D341Med (cell line): ENCODE results near the gene MAP3K14.
"Not testable (repeated sequence)": the region's sequence is repeated elsewhere in the genome, so short reads cannot be mapped to it uniquely, and the experiment has no call there.

Experiments used
- DNase-seq: peaks from one replicate; pipeline ENCODE4 v3.0.0; 2012; ENCODE audit warnings: low spot score

MAP3K14 gene

GRCh38 chr17:45315648-45316433 lies 979 bp downstream of the MAP3K14 start:
- no peak for DNase-seq

- no peak for DNase-seq
Measured at GRCh38 chr17:45314741-45315647, 1.8 kb downstream of the MAP3K14 start.

GRCh38 chr17:45313996-45314740 lies 2.7 kb downstream of the MAP3K14 start:
- no peak for DNase-seq

GRCh38 chr17:45313421-45313771 lies 3.4 kb downstream of the MAP3K14 start:
- no peak for DNase-seq

- DNase-seq = no peak
Measured at GRCh38 chr17:45312477-45313420, 4.1 kb downstream of the MAP3K14 start.

GRCh38 chr17:45311760-45312476 lies 4.9 kb downstream of the MAP3K14 start:
- no peak for DNase-seq

- peak; percentile 71 for DNase-seq
Measured at GRCh38 chr17:45311401-45311759, 5.4 kb downstream of the MAP3K14 start.

GRCh38 chr17:45310380-45311324 lies 6.2 kb downstream of the MAP3K14 start:
- DNase-seq = no peak

GRCh38 chr17:45309400-45309799 lies 7.4 kb downstream of the MAP3K14 start:
- DNase-seq = no peak

- no peak for DNase-seq
Measured at GRCh38 chr17:45308840-45309239, 8.0 kb downstream of the MAP3K14 start.

- DNase-seq = no peak
Measured at GRCh38 chr17:45308016-45308365, 8.8 kb downstream of the MAP3K14 start.

GRCh38 chr17:45307290-45308015 lies 9.4 kb downstream of the MAP3K14 start:
- no peak for DNase-seq

- no peak for DNase-seq
Measured at GRCh38 chr17:45306623-45307022, 10.2 kb downstream of the MAP3K14 start.

- no peak for DNase-seq
Measured at GRCh38 chr17:45306094-45306493, 10.7 kb downstream of the MAP3K14 start.

- no peak for DNase-seq
Measured at GRCh38 chr17:45305530-45306087, 11.2 kb downstream of the MAP3K14 start.

GRCh38 chr17:45302649-45303173 lies 14.1 kb downstream of the MAP3K14 start:
- DNase-seq = no peak

- DNase-seq = not testable (repeated sequence)
Measured at GRCh38 chr17:45302220-45302619, 14.6 kb downstream of the MAP3K14 start.

- no peak for DNase-seq
Measured at GRCh38 chr17:45301674-45302073, 15.1 kb downstream of the MAP3K14 start.
